GM23338 (cell line): ENCODE results near the gene ABCB11. TPM values are rescaled to one million over a fixed set of nuclear protein-coding genes. Genes with fewer than 3 reads are reported as not detected.

ENCODE experiments used
- ATAC-seq: fragments of 200-7000 bp; cut with Tn5 transposase; 3 replicates; pipeline ENCODE4 v1.9.1; 2020
- DNase-seq: peaks from one replicate; pipeline ENCODE4 v3.0.0-alpha.2; 2015; ENCODE audit warnings: low spot score
- H2AFZ ChIP-seq: fragments of 200-600 bp; sonication (generic); 2 replicates; pipeline ENCODE4 v1.8.0; 2016; ENCODE audit warnings: antibody characterized with exemption, mild to moderate bottlenecking, moderate library complexity
- H3F3A ChIP-seq: fragments of 200-600 bp; sonication (generic); replicated peaks from 2 replicates; pipeline ENCODE4 v1.8.0; 2017; ENCODE audit warnings: antibody characterized with exemption, mixed run types, low read depth
- H3K27ac ChIP-seq: fragments of 200-600 bp; sonication (generic); 2 replicates; pipeline ENCODE4 v1.6.1; 2016; ENCODE audit warnings: low read depth
- H3K27me3 ChIP-seq: fragments of 200-600 bp; sonication (generic); 2 replicates; pipeline ENCODE4 v1.8.0; 2016; ENCODE audit warnings: mild to moderate bottlenecking, mixed run types, moderate library complexity; ENCODE audit not compliant: insufficient read depth
- H3K36me3 ChIP-seq: fragments of 200-600 bp; sonication (generic); 2 replicates; pipeline ENCODE4 v1.8.0; 2016; ENCODE audit warnings: mild to moderate bottlenecking; ENCODE audit not compliant: insufficient read depth
- H3K4me1 ChIP-seq: fragments of 200-600 bp; sonication (generic); 2 replicates; pipeline ENCODE4 v1.8.0; 2016; ENCODE audit warnings: mild to moderate bottlenecking, moderate library complexity; ENCODE audit not compliant: insufficient read depth
- H3K4me2 ChIP-seq: fragments of 200-600 bp; sonication (generic); 2 replicates; pipeline ENCODE4 v1.7.1; 2017; ENCODE audit warnings: mixed run types
- H3K4me3 ChIP-seq: fragments of 200-600 bp; sonication (generic); 2 replicates; pipeline ENCODE4 v1.6.1; 2016; ENCODE audit warnings: mixed run types
- H3K79me2 ChIP-seq: fragments of 200-600 bp; sonication (generic); replicated peaks from 2 replicates; pipeline ENCODE4 v1.8.0; 2017; ENCODE audit warnings: mild to moderate bottlenecking; ENCODE audit not compliant: insufficient read depth
- H3K9me2 ChIP-seq: fragments of 200-600 bp; sonication (generic); 2 replicates; pipeline ENCODE4 v1.8.0; 2017; ENCODE audit not compliant: insufficient read depth
- H4K20me1 ChIP-seq: fragments of 200-600 bp; sonication (generic); replicated peaks from 2 replicates; pipeline ENCODE4 v1.8.0; 2017; ENCODE audit warnings: mild to moderate bottlenecking; ENCODE audit not compliant: insufficient read depth
- H3K27ac Mint-ChIP-seq: 2 replicates; pipeline ENCODE4 v1.8.0; 2020; ENCODE audit warnings: inconsistent platforms, mild to moderate bottlenecking, moderate library complexity, mixed read lengths
- H3K27me3 Mint-ChIP-seq: 3 replicates; pipeline ENCODE4 v1.8.0; 2022; ENCODE audit warnings: low read depth, mild to moderate bottlenecking, moderate library complexity, mixed read lengths, inconsistent platforms; ENCODE audit not compliant: insufficient read depth, poor library complexity
- H3K36me3 Mint-ChIP-seq: 3 replicates; pipeline ENCODE4 v1.8.0; 2021; ENCODE audit warnings: low read depth, mild to moderate bottlenecking, inconsistent platforms, moderate library complexity, mixed read lengths
- H3K4me1 Mint-ChIP-seq: 3 replicates; pipeline ENCODE4 v1.8.0; 2020; ENCODE audit warnings: mild to moderate bottlenecking, inconsistent platforms, mixed read lengths
- H3K4me3 Mint-ChIP-seq: 3 replicates; pipeline ENCODE4 v1.8.0; 2021; ENCODE audit warnings: moderate library complexity, mild to moderate bottlenecking, inconsistent platforms, mixed read lengths
- H3K9me3 Mint-ChIP-seq: 3 replicates; pipeline ENCODE4 v1.8.0; 2020; ENCODE audit warnings: moderate library complexity, mild to moderate bottlenecking, inconsistent platforms, mixed read lengths
- CREB1 ChIP-seq: fragments of 250-450 bp; sonication (Bioruptor Pico); IDR thresholded peaks from 2 replicates; pipeline ENCODE4 v1.5.0; 2020; ENCODE audit warnings: low read depth, mild to moderate bottlenecking, moderate library complexity
- CTCF ChIP-seq, 2 experiments: fragments of 200-600 bp in 1 of 2; sonication (generic) in 1 of 2; conservative IDR thresholded peaks; 2 replicates each; pipeline versions ENCODE4 v1.5.1 to v1.6.1; 2016 to 2017; ENCODE audit warnings: antibody characterized with exemption in 2 of 2, low read depth in 2 of 2, mild to moderate bottlenecking in 2 of 2, moderate library complexity in 1 of 2
- EZH2 ChIP-seq: fragments of 200-600 bp; sonication (generic); IDR thresholded peaks from one replicate; pipeline ENCODE4 v1.8.0; 2017; ENCODE audit warnings: antibody characterized with exemption, mild to moderate bottlenecking, low read depth; ENCODE audit not compliant: unreplicated experiment
- JUNB ChIP-seq: IDR thresholded peaks from one replicate; pipeline ENCODE4 v1.6.1; 2016; ENCODE audit warnings: antibody characterized with exemption; ENCODE audit not compliant: unreplicated experiment
- POLR2AphosphoS5 ChIP-seq: IDR thresholded peaks from 2 replicates; pipeline ENCODE4 v1.6.1; 2016; ENCODE audit warnings: antibody characterized with exemption, low read depth
- STAT1 ChIP-seq: IDR thresholded peaks from one replicate; pipeline ENCODE4 v1.6.1; 2016; ENCODE audit warnings: antibody characterized with exemption; ENCODE audit not compliant: unreplicated experiment
- ZNF114 ChIP-seq: fragments of 250-450 bp; sonication (Bioruptor Pico); IDR thresholded peaks from 2 replicates; pipeline ENCODE4 v1.5.0; 2020; ENCODE audit warnings: mild to moderate bottlenecking, moderate library complexity
- ZNF331 ChIP-seq: fragments of 250-450 bp; sonication (Bioruptor Pico); IDR thresholded peaks from 2 replicates; pipeline ENCODE4 v1.5.0; 2020; ENCODE audit warnings: low read depth, mild to moderate bottlenecking, moderate library complexity
- polyA plus RNA-seq: library from polyadenylated mRNA; unstranded; fragments of >200 nt; fragmentation: Nextera tagmentation; extraction: Ambion mirVana; gene quantifications from 2 replicates; pipeline ENCODE4 v1.2.1, GENCODE V29; 2016
- total RNA-seq: library from RNA; depleted of rRNA; stranded (reverse); fragments of >200 nt; shearing (Covaris generic); gene quantifications from 2 replicates; pipeline ENCODE4 v1.2.3, GENCODE V29; 2014
- TF ChIP-seq, protein P1 (sequence below): fragments of 250-450 bp; sonication (Bioruptor Pico); IDR thresholded peaks from 2 replicates; pipeline ENCODE4 v1.5.0; 2020; ENCODE audit warnings: mild to moderate bottlenecking, moderate library complexity

Gene ABCB11
- total and polyA plus RNA-seq, 2 experiments from 2014 or later, result not detected

DNA sequence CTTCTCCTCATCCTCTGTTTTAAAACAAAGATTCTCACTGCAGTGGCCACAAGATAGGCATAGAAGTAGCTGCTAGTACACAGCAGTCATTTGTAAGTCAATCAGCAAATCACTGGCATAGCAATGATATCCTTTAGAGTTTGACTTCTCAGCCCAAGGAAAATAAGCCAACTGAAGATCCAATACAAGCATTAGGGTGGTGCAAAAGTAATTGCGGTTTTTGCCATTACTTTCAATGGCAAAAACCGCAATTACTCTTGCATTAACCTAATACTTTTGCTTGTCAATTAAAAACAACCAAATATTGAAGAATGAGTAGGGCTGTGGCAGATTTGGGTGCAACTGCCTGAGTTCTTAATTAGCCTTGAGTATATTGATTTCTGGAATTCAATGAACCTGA is 127.2 kb downstream of the ABCB11 start (continued):
- no peak for TF ChIP-seq ZNF114 (CRISPR knock-in tag)
- no peak for TF ChIP-seq ZNF331 (CRISPR knock-in tag)
- TF ChIP-seq CTCF (conservative IDR thresholded peaks at IDR 0.05; ENCODE audit: low read depth in 2 of 2), result no peak
- TF ChIP-seq JUNB, result no peak
- no peak for TF ChIP-seq CREB1 (CRISPR knock-in tag)

GRCh38 chr2:168901003-168901402 is 130.1 kb downstream of the ABCB11 start, which contains the start of gene G6PC2:
G6PC2 (plus strand) TSS chr2:168901291; CDS start chr2:168901332, 41 bp downstream.
- Histone ChIP-seq H3K36me3 (no peaks in the 10 kb centered on the region), H2AFZ (no peak within 1 kb of the TSS), H3F3A (no peaks in the 10 kb centered on the region), H3K9me2 (0 out of 2 replicates have a peak, but pooled peaks cover 5% of the 10 kb centered on the region), H3K4me2 (no peak within 1 kb of the TSS), H3K27me3 (no peaks in the 10 kb centered on the region), H3K4me1 (no peaks in the 10 kb centered on the region; the same call in 1 of the 2 replicates), H4K20me1 (no peaks in the 10 kb centered on the region), H3K79me2 (no peaks in the 10 kb centered on the region), H3K4me3 (no peak within 1 kb of the TSS), H3K27ac (no peak within 1 kb of the TSS)
- ATAC-seq, result no peak
- no peaks in the 10 kb centered on the region for H3K9me3 Mint-ChIP-seq
- TF ChIP-seq JUNB, result no peak
- TF ChIP-seq CTCF (conservative IDR thresholded peaks at IDR 0.05; ENCODE audit: low read depth in 2 of 2), result no peak
- TF ChIP-seq STAT1, result no peak
- TF ChIP-seq, protein P1, sequence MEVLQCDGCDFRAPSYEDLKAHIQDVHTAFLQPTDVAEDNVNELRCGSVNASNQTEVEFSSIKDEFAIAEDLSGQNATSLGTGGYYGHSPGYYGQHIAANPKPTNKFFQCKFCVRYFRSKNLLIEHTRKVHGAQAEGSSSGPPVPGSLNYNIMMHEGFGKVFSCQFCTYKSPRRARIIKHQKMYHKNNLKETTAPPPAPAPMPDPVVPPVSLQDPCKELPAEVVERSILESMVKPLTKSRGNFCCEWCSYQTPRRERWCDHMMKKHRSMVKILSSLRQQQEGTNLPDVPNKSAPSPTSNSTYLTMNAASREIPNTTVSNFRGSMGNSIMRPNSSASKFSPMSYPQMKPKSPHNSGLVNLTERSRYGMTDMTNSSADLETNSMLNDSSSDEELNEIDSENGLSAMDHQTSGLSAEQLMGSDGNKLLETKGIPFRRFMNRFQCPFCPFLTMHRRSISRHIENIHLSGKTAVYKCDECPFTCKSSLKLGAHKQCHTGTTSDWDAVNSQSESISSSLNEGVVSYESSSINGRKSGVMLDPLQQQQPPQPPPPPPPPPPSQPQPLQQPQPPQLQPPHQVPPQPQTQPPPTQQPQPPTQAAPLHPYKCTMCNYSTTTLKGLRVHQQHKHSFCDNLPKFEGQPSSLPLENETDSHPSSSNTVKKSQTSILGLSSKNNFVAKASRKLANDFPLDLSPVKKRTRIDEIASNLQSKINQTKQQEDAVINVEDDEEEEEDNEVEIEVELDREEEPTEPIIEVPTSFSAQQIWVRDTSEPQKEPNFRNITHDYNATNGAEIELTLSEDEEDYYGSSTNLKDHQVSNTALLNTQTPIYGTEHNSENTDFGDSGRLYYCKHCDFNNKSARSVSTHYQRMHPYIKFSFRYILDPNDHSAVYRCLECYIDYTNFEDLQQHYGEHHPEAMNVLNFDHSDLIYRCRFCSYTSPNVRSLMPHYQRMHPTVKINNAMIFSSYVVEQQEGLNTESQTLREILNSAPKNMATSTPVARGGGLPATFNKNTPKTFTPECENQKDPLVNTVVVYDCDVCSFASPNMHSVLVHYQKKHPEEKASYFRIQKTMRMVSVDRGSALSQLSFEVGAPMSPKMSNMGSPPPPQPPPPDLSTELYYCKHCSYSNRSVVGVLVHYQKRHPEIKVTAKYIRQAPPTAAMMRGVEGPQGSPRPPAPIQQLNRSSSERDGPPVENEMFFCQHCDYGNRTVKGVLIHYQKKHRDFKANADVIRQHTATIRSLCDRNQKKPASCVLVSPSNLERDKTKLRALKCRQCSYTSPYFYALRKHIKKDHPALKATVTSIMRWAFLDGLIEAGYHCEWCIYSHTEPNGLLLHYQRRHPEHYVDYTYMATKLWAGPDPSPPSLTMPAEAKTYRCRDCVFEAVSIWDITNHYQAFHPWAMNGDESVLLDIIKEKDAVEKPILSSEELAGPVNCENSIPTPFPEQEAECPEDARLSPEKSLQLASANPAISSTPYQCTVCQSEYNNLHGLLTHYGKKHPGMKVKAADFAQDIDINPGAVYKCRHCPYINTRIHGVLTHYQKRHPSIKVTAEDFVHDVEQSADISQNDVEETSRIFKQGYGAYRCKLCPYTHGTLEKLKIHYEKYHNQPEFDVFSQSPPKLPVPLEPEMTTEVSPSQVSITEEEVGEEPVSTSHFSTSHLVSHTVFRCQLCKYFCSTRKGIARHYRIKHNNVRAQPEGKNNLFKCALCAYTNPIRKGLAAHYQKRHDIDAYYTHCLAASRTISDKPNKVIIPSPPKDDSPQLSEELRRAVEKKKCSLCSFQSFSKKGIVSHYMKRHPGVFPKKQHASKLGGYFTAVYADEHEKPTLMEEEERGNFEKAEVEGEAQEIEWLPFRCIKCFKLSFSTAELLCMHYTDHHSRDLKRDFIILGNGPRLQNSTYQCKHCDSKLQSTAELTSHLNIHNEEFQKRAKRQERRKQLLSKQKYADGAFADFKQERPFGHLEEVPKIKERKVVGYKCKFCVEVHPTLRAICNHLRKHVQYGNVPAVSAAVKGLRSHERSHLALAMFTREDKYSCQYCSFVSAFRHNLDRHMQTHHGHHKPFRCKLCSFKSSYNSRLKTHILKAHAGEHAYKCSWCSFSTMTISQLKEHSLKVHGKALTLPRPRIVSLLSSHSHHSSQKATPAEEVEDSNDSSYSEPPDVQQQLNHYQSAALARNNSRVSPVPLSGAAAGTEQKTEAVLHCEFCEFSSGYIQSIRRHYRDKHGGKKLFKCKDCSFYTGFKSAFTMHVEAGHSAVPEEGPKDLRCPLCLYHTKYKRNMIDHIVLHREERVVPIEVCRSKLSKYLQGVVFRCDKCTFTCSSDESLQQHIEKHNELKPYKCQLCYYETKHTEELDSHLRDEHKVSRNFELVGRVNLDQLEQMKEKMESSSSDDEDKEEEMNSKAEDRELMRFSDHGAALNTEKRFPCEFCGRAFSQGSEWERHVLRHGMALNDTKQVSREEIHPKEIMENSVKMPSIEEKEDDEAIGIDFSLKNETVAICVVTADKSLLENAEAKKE (CRISPR knock-in tag), result no peak
- TF ChIP-seq CREB1 (CRISPR knock-in tag), result no peak
- TF ChIP-seq ZNF331 (CRISPR knock-in tag), result no peak
- no peak for TF ChIP-seq EZH2
- TF ChIP-seq ZNF114 (CRISPR knock-in tag), result no peak
- TF ChIP-seq POLR2AphosphoS5, result no peak
- no peak within 1 kb of the TSS for H3K27ac Mint-ChIP-seq
- H3K27me3 Mint-ChIP-seq, result no peaks in the 10 kb centered on the region
- H3K4me3 Mint-ChIP-seq, result no peak within 1 kb of the TSS
- DNase-seq, result no peak
- no peaks in the 10 kb centered on the region for H3K36me3 Mint-ChIP-seq
- peaks cover 5% of the 10 kb centered on the region; the same call in 2 of the 3 replicates for H3K4me1 Mint-ChIP-seq
